Caki2 (cell line): Measurements from ENCODE around the gene ENKUR. TPM values are rescaled to one million over a fixed set of nuclear protein-coding genes. Genes with fewer than 3 reads are reported as not detected.
"Not testable (repeated sequence)": the region's sequence is repeated elsewhere in the genome, so short reads cannot be mapped to it uniquely, and the experiment has no call there.

Experiments used
- DNase-seq: peaks from one replicate; pipeline ENCODE4 v3.0.0-alpha.2; 2015; ENCODE audit warnings: low read depth
- in situ Hi-C: cut with HindIII; loops from 2 replicates; pipeline ENCODE4 v1.10.0; 2016; ENCODE audit warnings: low sequenced_read_pairs, low pct_unique_long_range_greater_than_20kb, mixed read lengths
- total RNA-seq: library from RNA; depleted of rRNA; stranded (reverse); fragments of >200 nt; shearing (Covaris generic); gene quantifications from 2 replicates; pipeline ENCODE4 v1.2.3, GENCODE V29; 2014; ENCODE audit warnings: low replicate concordance

Gene ENKUR
- total RNA-seq, 1 experiment from 2014 or later: 0.07 TPM

DNA sequence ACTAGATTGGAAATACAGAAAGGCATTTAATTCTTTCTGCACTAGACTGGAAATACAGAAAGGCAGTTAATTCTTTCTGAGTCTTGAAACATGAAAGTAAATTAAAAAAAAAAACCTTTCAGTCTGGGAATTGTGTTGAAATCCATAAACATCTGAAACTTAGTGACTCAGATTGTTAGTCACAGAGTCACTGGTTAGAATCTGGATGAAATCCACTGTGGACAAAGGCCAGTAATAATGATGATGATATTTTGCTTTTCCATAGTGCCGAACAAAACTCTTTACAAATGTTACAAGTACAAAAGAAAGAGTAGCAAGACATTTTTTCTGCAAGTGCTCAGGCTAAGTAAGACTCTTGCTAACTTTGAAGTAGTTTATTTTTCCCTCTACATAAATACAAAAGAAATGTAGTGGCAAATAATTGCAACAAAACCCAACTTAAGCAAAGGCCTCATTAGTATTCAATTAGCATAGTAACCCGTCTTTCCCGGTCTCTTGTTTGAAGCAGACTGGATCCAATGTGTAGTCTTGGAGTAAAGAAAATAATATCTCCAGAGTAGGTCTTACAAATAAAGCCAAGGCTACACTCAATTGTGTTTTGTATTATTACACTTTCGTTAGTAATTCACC lies 57.8 kb downstream of the ENKUR start:
- in situ Hi-C loops: no loop called here
- peak; percentile 38 for DNase-seq

DNA sequence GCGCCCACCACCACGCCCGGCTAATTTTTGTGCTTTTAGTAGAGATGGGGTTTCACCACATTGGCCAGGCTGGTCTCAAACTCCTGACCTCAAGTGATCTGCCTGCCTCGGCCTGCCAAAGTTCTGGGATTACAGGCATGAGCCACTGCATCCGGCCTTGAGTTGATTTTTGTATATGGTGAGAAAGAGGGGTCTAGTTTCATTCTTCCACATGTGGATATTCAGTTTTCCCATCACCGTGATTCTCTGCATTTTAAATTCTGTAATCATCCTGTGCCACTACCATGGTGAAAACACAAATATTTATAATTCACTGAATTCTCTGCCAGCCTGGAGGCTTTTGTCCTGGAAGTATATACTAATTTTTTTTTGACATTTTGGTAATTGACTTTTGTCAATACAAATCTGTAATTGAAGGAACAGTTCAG lies 58.3 kb downstream of the ENKUR start:
- DNase-seq, in situ Hi-C loops: not testable (repeated sequence)

DNA sequence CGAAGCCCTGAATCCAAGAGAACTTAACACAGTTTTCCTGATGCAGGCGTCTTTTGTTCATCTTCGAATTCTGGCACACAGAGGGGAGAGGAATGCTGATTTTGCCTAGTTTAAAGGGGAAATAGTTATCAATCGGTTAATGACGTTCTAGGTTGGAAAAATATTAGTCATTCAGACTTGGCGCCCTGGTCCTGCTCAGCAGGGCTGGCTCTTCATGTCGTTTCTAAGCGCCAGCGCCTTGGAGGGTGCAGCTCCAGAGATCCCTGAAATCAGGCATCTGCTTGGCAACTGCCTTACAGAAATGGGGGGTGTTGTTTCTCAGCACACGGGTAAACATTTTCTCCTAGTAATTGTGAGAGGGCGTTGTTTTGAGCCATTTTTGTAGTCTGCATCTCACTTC lies 62.3 kb downstream of the ENKUR start:
- DNase-seq: no peak

DNA sequence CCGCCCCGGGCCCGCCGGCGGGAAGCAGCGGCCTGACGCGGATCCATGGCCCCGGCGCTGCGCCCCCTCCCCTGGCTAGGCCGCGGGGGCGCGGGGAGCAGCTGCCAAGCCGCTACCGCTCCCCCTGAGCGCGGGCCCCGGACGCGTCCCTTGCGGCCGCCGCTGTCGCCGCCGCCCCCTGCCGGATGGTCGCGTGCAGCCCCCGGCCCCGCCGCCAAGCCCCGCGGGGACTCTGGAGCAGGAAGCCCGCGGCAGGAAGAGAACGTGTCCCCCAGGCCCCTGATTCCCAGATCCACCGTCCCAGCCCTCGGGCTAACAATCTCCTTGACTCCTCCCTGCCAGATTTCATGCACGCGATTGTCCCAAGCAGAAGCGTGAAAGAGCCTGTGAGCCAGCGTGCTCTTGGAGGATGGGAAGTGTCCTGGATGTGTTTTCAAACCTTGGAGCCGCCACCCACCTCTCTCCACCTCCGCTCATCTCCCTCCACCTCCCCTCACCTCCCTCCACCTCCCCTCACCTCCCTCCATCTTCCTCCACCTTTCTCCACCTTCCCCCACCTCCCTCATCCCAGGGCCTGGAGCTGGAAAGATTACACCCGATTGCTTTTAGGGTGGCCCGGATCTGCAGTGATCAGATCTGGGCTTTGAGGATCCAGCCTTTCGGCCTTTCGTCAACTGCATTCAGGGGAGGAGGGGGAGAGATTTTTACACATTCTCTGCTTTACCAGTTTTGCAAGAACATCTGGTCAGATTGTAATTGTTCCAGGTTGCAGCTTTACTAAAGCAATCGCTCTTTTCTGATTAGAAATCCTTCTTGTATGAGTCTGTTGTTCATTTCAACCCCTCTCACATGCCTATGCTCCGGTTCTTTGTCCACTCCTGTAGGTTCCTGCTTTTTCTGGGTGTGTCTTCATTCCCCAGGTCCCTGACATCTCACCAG lies 63.0 kb downstream of the ENKUR start:
- in situ Hi-C loops: no loop called here
- DNase-seq: no peak

More for the DNA sequence above, 62.3 kb downstream of the ENKUR start:
- in situ Hi-C loops: no loop called here

DNA sequence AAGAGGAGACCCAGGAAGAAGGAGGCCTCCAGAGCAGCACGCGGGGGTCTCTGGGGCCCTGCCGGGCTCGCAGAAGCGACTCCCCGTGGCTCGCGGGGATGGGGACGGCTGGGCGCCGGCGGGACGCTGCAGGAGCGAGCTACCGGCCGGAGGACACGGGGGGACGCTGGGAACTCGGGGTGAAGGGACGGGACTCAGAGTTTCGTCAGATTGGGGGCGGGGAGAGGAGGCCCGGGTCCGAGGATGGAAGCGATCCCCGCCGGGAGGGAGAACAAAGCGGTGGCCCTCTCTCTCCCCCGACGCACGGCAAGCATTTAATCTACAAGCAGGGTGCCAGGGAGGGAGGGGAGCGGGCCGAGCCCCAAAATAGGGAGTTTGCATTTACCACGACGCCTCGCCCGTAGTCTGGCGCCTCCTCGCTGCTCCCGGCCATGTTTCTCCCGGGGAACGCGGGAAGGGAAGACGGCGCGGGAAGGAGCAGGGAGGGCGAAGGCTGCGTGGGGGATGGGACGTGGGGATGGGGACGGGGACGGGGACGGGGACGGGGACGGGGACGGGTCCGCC lies 63.7 kb downstream of the ENKUR start, which contains the start of gene PRTFDC1:
TSS of gene PRTFDC1 (minus strand) at position 464 of the 564 bp plus-strand sequence. CDS start at position 433, 31 bp downstream.
- in situ Hi-C loops: no loop called here

DNA sequence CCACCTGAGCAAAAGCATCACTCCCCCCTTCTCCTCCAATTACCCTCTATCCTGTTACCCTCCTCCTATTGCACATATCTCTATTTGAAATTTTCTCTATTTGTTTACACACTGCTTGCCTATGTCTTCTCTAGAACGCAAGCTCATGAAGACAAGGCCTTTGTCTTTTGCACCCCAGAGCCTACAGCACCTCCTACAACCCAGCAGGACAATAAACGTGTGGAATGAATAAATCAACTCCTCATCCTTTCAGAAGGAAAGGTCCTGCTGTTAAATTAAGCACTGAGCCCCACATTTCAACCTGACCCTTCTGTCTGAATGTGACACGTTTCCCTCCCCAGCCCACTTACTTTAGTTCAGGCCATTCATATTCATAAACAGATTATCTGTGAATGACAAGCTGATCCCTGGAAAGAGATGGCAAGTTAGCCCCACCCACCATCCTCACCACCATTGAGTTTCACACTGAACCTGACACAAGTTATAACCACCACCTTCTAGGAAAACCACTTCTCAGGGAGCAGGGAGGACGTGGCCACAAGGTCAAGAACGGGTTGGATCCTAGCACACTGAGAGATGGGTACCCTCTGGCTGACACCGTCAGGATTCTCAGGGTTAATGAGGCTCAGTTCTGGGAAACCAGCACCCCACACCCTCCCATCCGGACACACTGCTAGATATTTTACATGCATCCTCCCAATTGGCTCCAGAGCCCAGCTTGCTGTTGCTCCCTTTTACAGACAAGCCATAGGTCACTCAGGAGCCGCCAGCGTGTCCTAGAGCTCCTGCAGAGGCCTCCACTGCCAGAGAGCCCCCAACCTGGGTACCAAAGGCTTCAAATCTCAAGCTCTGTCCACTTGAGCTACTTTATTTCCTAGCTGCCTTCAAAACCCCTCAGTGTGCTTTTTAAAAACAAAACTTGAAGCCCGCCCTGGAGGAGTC lies 64.5 kb downstream of the ENKUR start:
- peak; percentile 39 for DNase-seq

More for the DNA sequence above, 63.7 kb downstream of the ENKUR start, which contains the start of gene PRTFDC1:
- no peak for DNase-seq

DNA sequence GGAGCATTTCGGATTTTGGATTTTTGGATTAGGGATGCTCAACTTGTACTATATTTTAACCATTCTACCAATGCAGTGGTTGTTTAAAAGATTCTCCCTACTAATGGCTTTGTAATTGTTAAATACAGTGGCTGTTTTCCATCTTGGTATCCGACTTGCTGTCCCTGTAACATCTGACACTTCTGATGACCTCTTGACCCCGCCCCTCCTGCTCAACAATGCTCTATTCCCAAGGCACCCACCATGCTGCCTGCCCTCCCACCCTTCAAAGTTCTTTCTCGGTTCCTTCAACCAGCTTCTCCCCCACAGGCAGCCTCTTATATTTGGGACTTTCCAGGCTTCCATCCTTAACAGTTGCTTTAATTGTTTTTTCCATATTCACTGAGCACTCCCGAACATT lies 65.5 kb downstream of the ENKUR start:
- no peak for DNase-seq
- in situ Hi-C loops: no loop called here

More for the DNA sequence above, 64.5 kb downstream of the ENKUR start:
- in situ Hi-C loops: no loop called here

DNA sequence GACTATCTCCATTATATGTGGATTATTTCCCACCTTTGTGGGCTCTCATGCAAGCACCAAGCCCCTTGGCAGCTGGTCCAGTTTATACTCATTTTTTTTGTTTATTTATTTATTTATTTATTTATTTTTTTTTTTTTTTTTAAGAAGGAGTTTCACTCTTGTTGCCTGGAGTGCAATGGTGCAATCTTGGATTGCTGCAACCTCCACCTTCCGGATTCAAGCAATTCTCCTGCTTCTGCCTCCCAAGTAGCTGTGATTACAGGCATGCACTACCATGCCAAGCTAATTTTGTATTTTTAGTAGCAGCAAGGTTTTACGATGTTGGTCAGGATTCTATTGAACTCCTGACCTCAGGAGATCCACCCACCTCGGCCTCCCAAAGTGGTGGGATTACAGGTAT lies 66.3 kb downstream of the ENKUR start:
- DNase-seq: no peak
- in situ Hi-C loops: no loop called here

DNA sequence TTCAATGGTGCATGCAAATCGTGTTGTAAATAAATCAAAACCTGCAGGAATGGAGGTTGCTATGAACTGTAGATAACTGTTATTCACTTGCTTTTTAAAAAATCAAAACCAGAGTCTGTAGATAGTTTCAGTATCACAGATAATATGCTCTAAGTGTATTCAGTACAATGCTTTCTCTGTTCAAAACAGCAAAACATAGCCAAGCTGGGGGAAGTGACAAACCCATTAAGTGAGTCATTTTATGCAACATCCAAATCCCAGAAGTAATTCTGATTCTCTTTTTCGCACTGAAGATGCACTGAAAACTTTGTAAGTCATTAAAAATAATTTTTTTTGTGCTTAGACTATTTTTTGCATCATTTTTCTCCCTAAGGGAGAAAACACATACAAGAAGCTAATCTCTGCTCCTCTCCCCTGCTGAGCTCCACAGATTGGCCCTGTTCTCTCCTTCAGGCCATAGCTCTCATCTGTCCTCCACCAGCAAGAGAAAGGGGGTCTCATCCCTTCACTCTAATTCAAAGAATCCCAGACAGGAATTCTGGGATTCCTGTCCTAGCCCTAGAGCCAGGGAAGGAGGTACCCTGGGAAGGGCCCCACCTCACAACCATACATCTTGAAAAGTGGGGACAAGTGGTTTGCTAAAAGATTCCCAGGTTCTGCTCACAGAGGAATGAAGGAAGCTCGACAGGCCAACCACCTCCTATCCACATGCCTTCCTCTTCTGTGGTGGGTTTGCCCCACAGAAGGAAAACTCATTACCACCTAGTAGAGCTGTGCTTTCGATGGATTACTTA lies 68.5 kb downstream of the ENKUR start:
- DNase-seq: no peak
- in situ Hi-C loops: no loop called here

DNA sequence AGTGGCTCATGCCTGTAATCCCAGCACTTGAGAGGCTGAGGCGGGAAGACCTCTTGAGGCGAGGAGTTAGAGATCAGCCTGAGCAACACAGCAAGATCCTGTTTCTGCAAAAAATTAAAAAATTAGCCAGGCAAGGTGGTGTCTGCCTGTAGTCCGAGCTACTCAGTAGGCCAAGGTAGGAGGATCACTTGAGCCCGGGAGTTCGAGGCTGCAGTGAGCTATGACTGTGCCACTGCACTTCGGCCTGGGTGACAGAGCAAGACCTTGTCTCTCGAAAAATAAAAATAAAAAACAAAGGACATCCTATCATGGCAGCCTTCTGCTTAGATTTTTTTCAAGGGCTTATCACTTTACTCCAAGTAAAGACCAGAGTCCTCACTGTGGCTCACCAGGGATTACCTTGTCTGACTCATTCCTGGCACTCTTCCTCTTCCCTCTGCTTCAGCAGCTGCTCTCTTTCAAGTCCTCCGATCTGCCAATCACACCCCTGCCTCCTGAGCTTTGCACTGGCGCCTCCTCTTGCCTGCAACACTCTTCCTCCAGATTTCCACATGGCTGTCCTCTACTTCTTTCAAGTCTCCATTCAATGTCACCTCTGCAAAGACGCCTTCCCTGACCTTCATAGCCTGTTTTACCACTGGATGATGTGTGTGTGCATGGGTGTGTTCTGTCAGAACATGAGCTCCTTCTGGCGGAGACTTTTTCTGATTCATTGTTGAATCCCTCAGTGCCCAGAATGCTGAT lies 71.3 kb downstream of the ENKUR start:
- DNase-seq: peak; percentile 51
- in situ Hi-C loops: no loop called here

DNA sequence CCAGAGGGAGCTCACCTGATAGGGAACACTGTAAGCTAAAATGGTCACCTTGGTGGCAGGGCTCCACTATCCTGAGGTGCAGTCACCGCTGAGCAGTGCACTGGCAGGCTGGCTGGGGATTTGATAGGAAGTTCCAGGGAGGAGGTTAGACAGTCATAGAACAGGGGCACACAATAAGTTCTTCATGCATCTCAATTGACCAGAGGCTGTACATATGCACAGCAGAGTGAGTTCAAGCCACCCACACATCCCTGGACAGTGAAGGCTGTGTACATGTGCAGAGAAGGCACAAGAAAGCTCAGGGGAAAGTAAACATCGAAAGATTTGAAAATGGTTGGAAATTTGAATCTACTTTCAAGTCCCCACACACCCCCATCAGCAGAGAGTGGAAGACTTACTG lies 77.4 kb downstream of the ENKUR start:
- in situ Hi-C loops: no loop called here
- no peak for DNase-seq

DNA sequence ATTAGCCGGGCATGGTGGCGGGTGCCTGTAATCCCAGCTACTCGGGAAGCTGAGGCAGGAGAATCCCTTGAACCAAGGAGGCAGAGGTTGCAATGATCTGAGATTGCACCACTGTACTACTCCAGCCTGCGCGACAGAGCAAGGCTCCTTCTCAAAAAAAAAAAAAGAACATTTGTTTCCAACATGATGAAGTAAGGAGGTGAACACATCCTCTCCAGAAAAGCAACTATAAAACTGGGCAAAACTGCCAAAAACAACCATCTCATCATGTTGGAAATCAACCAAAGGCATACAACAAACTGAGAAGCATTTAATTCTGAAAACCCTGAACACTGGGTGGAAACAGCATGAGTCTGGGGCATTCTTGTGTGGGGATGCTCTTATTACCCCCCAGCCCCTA lies 77.9 kb downstream of the ENKUR start:
- in situ Hi-C loops: no loop called here
- DNase-seq: no peak

DNA sequence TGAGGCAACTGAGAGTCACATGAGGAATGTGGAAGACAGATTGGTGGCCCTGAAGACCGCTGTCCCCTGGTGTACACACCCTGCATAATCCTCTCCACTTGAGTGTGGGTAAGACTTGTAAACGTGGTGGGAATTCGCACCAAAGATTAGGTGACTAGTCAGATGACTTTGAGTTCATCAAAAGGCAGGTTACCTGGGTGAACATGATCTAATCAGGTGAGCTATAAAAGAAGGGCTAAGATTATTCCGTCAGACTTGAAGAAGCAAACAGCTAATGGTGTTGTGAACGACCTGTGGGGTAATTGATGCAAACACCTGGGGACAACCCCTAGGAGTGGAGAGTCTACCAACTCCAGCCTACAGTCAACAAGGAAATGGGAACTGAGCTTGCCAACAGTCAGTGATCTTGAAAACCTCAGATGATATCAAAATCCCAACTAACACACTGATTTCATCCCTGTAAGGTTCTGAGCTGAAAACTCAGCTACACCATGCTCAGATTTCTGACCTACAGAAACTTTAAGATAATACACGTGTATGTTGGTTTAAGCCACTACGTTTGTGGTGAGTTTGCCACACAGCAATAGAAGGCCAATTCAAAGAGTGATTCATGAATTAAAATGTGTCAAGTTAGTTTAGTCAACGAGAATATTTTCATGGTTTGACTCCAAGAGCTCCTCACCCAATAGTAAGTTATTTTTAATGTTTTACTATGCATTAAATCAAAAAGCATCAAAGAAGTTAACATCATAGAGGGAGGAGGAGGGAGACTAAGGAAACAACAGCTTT lies 80.3 kb downstream of the ENKUR start:
- DNase-seq: no peak
- in situ Hi-C loops: no loop called here
